Mesendoderm (in vitro differentiated cells): ENCODE data around the gene AGTR1. TPM values are rescaled to one million over a fixed set of nuclear protein-coding genes. Genes with fewer than 3 reads are reported as not detected.

Experiments used
- DNase-seq: peaks from one replicate; pipeline ENCODE4 v3.0.0; 2013
- H2AK5ac ChIP-seq: 2 replicates; pipeline ENCODE4 v1.6.1; 2013; ENCODE audit warnings: low read length, inconsistent platforms
- H2BK120ac ChIP-seq: 2 replicates; pipeline ENCODE4 v1.6.1; 2013; ENCODE audit warnings: low read depth, mild to moderate bottlenecking, low read length, moderate library complexity, mixed read lengths
- H2BK15ac ChIP-seq: replicated peaks from 2 replicates; pipeline ENCODE4 v1.6.1; 2013; ENCODE audit warnings: low read depth, mild to moderate bottlenecking, moderate library complexity
- H2BK5ac ChIP-seq: 2 replicates; pipeline ENCODE4 v1.6.1; 2013; ENCODE audit warnings: low read length, inconsistent platforms
- H3K18ac ChIP-seq: 2 replicates; pipeline ENCODE4 v1.6.1; 2013; ENCODE audit warnings: mild to moderate bottlenecking, low read length, mixed read lengths
- H3K23ac ChIP-seq: one replicate; pipeline ENCODE4 v1.6.1; 2013; ENCODE audit warnings: low read length
- H3K27ac ChIP-seq: 2 replicates; pipeline ENCODE4 v1.5.1; 2013; ENCODE audit warnings: low read depth, mild to moderate bottlenecking, inconsistent platforms, low read length, moderate library complexity
- H3K27me3 ChIP-seq: 2 replicates; pipeline ENCODE4 v1.6.1; 2013; ENCODE audit warnings: low read length, control low read depth, mild to moderate bottlenecking, inconsistent platforms; ENCODE audit not compliant: insufficient read depth, poor library complexity
- H3K36me3 ChIP-seq: 2 replicates; pipeline ENCODE4 v1.6.1; 2013; ENCODE audit warnings: low read length, inconsistent platforms; ENCODE audit not compliant: control insufficient read depth, insufficient read depth
- H3K4ac ChIP-seq: one replicate; pipeline ENCODE4 v1.6.1; 2013; ENCODE audit warnings: low read depth, mild to moderate bottlenecking, low read length, moderate library complexity
- H3K4me1 ChIP-seq: 2 replicates; pipeline ENCODE4 v1.6.1; 2013; ENCODE audit warnings: low read depth, low read length, inconsistent platforms; ENCODE audit not compliant: control insufficient read depth
- H3K4me2 ChIP-seq: 2 replicates; pipeline ENCODE4 v1.6.1; 2013; ENCODE audit warnings: low read length
- H3K4me3 ChIP-seq: 2 replicates; pipeline ENCODE4 v1.5.1; 2013; ENCODE audit warnings: mild to moderate bottlenecking, low read length
- H3K56ac ChIP-seq: one replicate; pipeline ENCODE4 v1.6.1; 2013; ENCODE audit warnings: low read length
- H3K79me1 ChIP-seq: 2 replicates; pipeline ENCODE4 v1.6.1; 2013; ENCODE audit warnings: low read length, inconsistent platforms
- H3K79me2 ChIP-seq: 2 replicates; pipeline ENCODE4 v1.6.1; 2013; ENCODE audit warnings: mild to moderate bottlenecking, low read length; ENCODE audit not compliant: control insufficient read depth, insufficient read depth
- H3K9ac ChIP-seq: 2 replicates; pipeline ENCODE4 v1.6.1; 2013; ENCODE audit warnings: low read length, inconsistent platforms
- H4K5ac ChIP-seq: one replicate; pipeline ENCODE4 v1.6.1; 2013; ENCODE audit warnings: low read length
- H4K8ac ChIP-seq: one replicate; pipeline ENCODE4 v1.6.1; 2013; ENCODE audit warnings: low read depth, mild to moderate bottlenecking, control low read depth, low read length, moderate library complexity
- WGBS: extraction: QIAGEN DNeasy Blood & Tissue Kit; methylation state at CpG from one replicate; pipeline ENCODE4 v1.1.7; 2013; ENCODE audit warnings: low lambda C conversion rate, missing lambda C conversion rate; ENCODE audit not compliant: insufficient coverage; ENCODE audit errors: extremely low coverage; 5-methylcytosine and 5-hydroxymethylcytosine counted together
- small RNA-seq: library from polyadenylated mRNA; stranded (forward); fragments of <200 nt; extraction: miRNeasy Mini kit (QIAGEN cat#:217004); gene quantifications from one replicate; pipeline ENCODE3, GENCODE V24; 2013; ENCODE audit not compliant: insufficient read depth

AGTR1 gene

GRCh38 chr3:148790851-148791735, 93.4 kb downstream of the AGTR1 start:
- Histone ChIP-seq H2BK5ac (no peak overlapping the region), H3K27me3 (no peaks in the 10 kb centered on the region), H3K4me2 (no peak overlapping the region), H3K23ac (no peak overlapping the region), H3K4me3 (no peak overlapping the region), H2BK15ac (no peak overlapping the region), H2AK5ac (no peak overlapping the region), H4K8ac (no peak overlapping the region), H3K79me2 (no peaks in the 10 kb centered on the region), H3K56ac (no peak overlapping the region), H3K4ac (no peak overlapping the region), H3K18ac (no peak overlapping the region), H2BK120ac (no peak overlapping the region), H4K5ac (no peak overlapping the region), H3K9ac (no peak overlapping the region), H3K79me1 (no peaks in the 10 kb centered on the region), H3K27ac (no peak overlapping the region), H3K36me3 (no peaks in the 10 kb centered on the region), H3K4me1 (no peaks in the 10 kb centered on the region)
- no peak for DNase-seq
- WGBS: no CpG with 5 or more reads among the region's 6 CpGs

GRCh38 chr3:148791920-148792319, 94.2 kb downstream of the AGTR1 start:
- H3K23ac ChIP-seq: no peak overlapping the region
- no peak overlapping the region for H2BK120ac ChIP-seq
- no peak overlapping the region for H4K5ac ChIP-seq
- no peak overlapping the region for H3K56ac ChIP-seq
- H2AK5ac ChIP-seq: no peak overlapping the region
- no peaks in the 10 kb centered on the region for H3K79me1 ChIP-seq
- H3K36me3 ChIP-seq: no peaks in the 10 kb centered on the region
- no peak overlapping the region for H3K4ac ChIP-seq
- H2BK15ac ChIP-seq: no peak overlapping the region
- H3K18ac ChIP-seq: no peak overlapping the region
- no peak overlapping the region for H2BK5ac ChIP-seq
- no peaks in the 10 kb centered on the region for H3K4me1 ChIP-seq
- H4K8ac ChIP-seq: no peak overlapping the region
- H3K4me3 ChIP-seq: no peak overlapping the region
- no peak overlapping the region for H3K9ac ChIP-seq
- no peaks in the 10 kb centered on the region for H3K27me3 ChIP-seq
- no CpG with 5 or more reads among the region's 1 CpG for WGBS
- H3K27ac ChIP-seq: no peak overlapping the region
- no peak overlapping the region for H3K4me2 ChIP-seq
- no peaks in the 10 kb centered on the region for H3K79me2 ChIP-seq
- no peak for DNase-seq

GRCh38 chr3:148792516-148792915, 94.8 kb downstream of the AGTR1 start:
- Histone ChIP-seq H2BK5ac (no peak overlapping the region), H2BK120ac (no peak overlapping the region), H3K36me3 (no peaks in the 10 kb centered on the region), H3K56ac (no peak overlapping the region), H4K8ac (no peak overlapping the region), H3K18ac (no peak overlapping the region), H3K79me1 (no peaks in the 10 kb centered on the region), H3K4ac (no peak overlapping the region), H3K27ac (no peak overlapping the region), H3K9ac (no peak overlapping the region), H2BK15ac (no peak overlapping the region), H4K5ac (no peak overlapping the region), H3K4me2 (no peak overlapping the region), H3K79me2 (no peaks in the 10 kb centered on the region), H3K4me1 (no peaks in the 10 kb centered on the region), H2AK5ac (no peak overlapping the region), H3K27me3 (no peaks in the 10 kb centered on the region), H3K23ac (no peak overlapping the region), H3K4me3 (no peak overlapping the region)
- DNase-seq: no peak
- WGBS: no CpG with 5 or more reads among the region's 1 CpG

Small RNA genes within 50 kb of the gene (small RNA-seq; reads per million reads assigned to genes)
- gene RPL38P1: not detected
